ENCODE results near the gene COX7A1.
"Not testable (repeated sequence)": the region's sequence is repeated elsewhere in the genome, so short reads cannot be mapped to it uniquely, and the experiment has no call there.

COX7A1 gene

DNA sequence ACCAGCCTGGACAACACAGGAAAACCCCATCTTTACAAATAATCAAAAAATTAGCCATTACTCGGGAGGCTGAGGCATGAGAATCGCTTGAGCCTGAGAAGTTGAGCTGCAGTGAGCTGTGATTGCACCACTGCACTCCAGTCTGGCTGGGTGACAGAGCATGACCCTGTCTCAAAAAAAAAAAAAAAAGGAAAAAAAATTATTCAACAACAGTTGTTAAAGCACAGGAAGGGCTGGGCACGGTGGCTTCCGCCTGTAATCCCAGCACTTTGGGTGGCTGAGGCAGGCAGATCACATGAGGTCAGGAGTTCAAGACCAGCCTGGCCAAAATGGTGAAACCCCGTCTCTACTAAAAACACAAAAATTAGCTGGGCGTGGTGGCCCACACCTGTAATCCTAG lies 21.0 kb downstream of the COX7A1 start:
- not testable (repeated sequence) for H4K5ac ChIP-seq (ENCODE audit: low read length); H3K79me2 ChIP-seq (ENCODE audit: control insufficient read depth, insufficient read depth, low read length); H2BK15ac ChIP-seq (replicated peaks; ENCODE audit: low read depth); H2BK5ac ChIP-seq (ENCODE audit: low read length); H3K9ac ChIP-seq (ENCODE audit: low read length); DNase-seq; H3K56ac ChIP-seq (ENCODE audit: low read length); H4K8ac ChIP-seq (ENCODE audit: low read depth, low read length); H3K27me3 ChIP-seq (ENCODE audit: insufficient read depth, low read length, poor library complexity); H3K4me3 ChIP-seq (ENCODE audit: low read length); H3K4me1 ChIP-seq (ENCODE audit: control insufficient read depth, low read depth, low read length); H3K27ac ChIP-seq (ENCODE audit: low read depth, low read length); H3K79me1 ChIP-seq (ENCODE audit: low read length); H3K4me2 ChIP-seq (ENCODE audit: low read length); H3K36me3 ChIP-seq (ENCODE audit: control insufficient read depth, insufficient read depth, low read length); H3K4ac ChIP-seq (ENCODE audit: low read depth, low read length); H3K23ac ChIP-seq (ENCODE audit: low read length); H3K18ac ChIP-seq (ENCODE audit: low read length); H2AK5ac ChIP-seq (ENCODE audit: low read length); H2BK120ac ChIP-seq (ENCODE audit: low read depth, low read length)
- WGBS (ENCODE audit: extremely low coverage, insufficient coverage, low lambda C conversion rate): no CpG with 5 or more reads among the region's 6 CpGs

DNA sequence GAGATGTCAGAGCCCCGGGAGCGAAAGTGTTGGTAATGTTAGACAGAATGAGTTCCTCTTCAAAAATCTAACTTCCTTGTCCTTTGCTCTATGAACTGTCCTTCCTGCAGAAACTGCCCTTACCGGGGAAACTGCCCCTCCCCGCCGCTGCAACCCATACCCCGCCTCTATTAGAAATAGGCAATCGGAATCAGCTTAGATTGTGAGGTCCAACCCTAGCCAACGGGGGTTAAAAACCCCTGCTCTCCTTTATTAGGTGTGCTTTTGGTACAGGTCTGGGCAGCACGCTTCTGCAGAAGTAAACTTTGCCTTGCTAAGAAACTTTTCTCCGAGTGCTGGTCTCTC lies 23.9 kb downstream of the COX7A1 start:
- Histone ChIP-seq H3K4me1 (ENCODE audit: control insufficient read depth, low read depth, low read length) (no peaks in the 10 kb centered on the region), H2AK5ac (ENCODE audit: low read length) (no peak overlapping the region), H3K4me2 (ENCODE audit: low read length) (peak overlapping the region; percentile 73), H4K8ac (ENCODE audit: low read depth, low read length) (no peak overlapping the region), H4K5ac (ENCODE audit: low read length) (no peak overlapping the region), H3K56ac (ENCODE audit: low read length) (peak overlapping the region; percentile 90), H3K79me2 (ENCODE audit: control insufficient read depth, insufficient read depth, low read length) (no peaks in the 10 kb centered on the region), H2BK120ac (ENCODE audit: low read depth, low read length) (no peak overlapping the region), H2BK5ac (ENCODE audit: low read length) (no peak overlapping the region), H3K36me3 (ENCODE audit: control insufficient read depth, insufficient read depth, low read length) (no peaks in the 10 kb centered on the region), H3K27ac (ENCODE audit: low read depth, low read length) (peak overlapping the region; percentile 84), H3K79me1 (ENCODE audit: low read length) (no peaks in the 10 kb centered on the region), H3K27me3 (ENCODE audit: insufficient read depth, low read length, poor library complexity) (no peaks in the 10 kb centered on the region), H3K4ac (ENCODE audit: low read depth, low read length) (peak overlapping the region; percentile 2), H3K18ac (ENCODE audit: low read length) (peak overlapping the region; percentile 45), H2BK15ac (replicated peaks; ENCODE audit: low read depth) (no peak overlapping the region), H3K4me3 (ENCODE audit: low read length) (peak overlapping the region; percentile 43), H3K23ac (ENCODE audit: low read length) (no peak overlapping the region), H3K9ac (ENCODE audit: low read length) (peak overlapping the region; percentile 81)
- DNase-seq: no peak
- no CpG with 5 or more reads among the region's 10 CpGs for WGBS (ENCODE audit: extremely low coverage, insufficient coverage, low lambda C conversion rate)

DNA sequence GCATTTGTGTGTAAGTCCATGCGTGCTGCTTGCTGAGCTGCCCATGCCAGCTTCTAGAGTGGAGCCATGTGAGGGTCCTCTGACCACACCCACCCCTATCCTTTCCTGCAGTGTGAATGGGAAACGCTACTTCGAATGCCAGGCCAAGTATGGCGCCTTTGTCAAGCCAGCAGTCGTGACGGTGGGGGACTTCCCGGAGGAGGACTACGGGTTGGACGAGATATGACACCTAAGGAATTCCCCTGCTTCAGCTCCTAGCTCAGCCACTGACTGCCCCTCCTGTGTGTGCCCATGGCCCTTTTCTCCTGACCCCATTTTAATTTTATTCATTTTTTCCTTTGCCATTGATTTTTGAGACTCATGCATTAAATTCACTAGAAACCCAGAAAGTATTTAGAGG lies 26.7 kb downstream of the COX7A1 start:
- no peaks in the 10 kb centered on the region for H3K27me3 ChIP-seq (ENCODE audit: insufficient read depth, low read length, poor library complexity)
- H3K9ac ChIP-seq (ENCODE audit: low read length): no peak overlapping the region
- H3K79me2 ChIP-seq (ENCODE audit: control insufficient read depth, insufficient read depth, low read length): no peaks in the 10 kb centered on the region
- no peak overlapping the region for H2AK5ac ChIP-seq (ENCODE audit: low read length)
- H2BK15ac ChIP-seq (replicated peaks; ENCODE audit: low read depth): no peak overlapping the region
- no peak overlapping the region for H3K4ac ChIP-seq (ENCODE audit: low read depth, low read length)
- no peak overlapping the region for H3K27ac ChIP-seq (ENCODE audit: low read depth, low read length)
- no peak overlapping the region for H3K56ac ChIP-seq (ENCODE audit: low read length)
- H3K79me1 ChIP-seq (ENCODE audit: low read length): no peaks in the 10 kb centered on the region
- no peak overlapping the region for H2BK5ac ChIP-seq (ENCODE audit: low read length)
- DNase-seq: no peak
- no peak overlapping the region for H3K4me2 ChIP-seq (ENCODE audit: low read length)
- WGBS (ENCODE audit: extremely low coverage, insufficient coverage, low lambda C conversion rate): no CpG with 5 or more reads among the region's 9 CpGs
- H4K8ac ChIP-seq (ENCODE audit: low read depth, low read length): no peak overlapping the region
- H3K23ac ChIP-seq (ENCODE audit: low read length): no peak overlapping the region
- H2BK120ac ChIP-seq (ENCODE audit: low read depth, low read length): no peak overlapping the region
- H3K4me3 ChIP-seq (ENCODE audit: low read length): no peak overlapping the region
- H3K4me1 ChIP-seq (ENCODE audit: control insufficient read depth, low read depth, low read length): no peaks in the 10 kb centered on the region
- no peaks in the 10 kb centered on the region for H3K36me3 ChIP-seq (ENCODE audit: control insufficient read depth, insufficient read depth, low read length)
- H3K18ac ChIP-seq (ENCODE audit: low read length): no peak overlapping the region
- H4K5ac ChIP-seq (ENCODE audit: low read length): no peak overlapping the region

DNA sequence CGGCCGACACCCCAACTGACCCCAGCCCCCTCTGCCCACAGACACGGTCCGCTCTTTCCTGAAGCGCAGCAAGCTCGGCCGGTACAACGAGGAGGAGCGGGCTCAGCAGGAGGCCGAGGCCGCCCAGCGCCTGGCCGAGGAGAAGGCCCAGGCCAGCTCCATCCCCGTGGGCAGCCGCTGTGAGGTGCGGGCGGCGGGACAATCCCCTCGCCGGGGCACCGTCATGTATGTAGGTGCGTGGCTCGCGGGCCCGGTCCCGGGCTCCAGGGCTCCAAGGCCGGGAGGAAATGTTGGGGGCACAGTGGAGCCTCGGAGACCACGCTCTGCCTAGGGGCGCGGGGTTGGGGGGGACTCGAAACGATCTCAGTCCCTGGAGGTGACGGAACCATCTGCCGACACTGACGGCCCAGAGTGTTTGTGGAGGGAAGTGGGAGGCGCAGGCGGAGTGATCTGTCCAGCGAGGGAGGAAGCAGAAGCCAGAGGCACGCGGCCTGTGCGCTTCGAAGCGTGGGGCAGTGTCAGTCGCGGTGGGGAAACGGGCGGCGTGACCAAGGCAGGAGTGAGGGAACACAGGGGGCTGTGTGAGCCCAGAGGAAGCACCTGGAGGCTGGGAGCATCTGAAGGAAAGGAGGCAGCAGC lies 30.6 kb downstream of the COX7A1 start:
- H2BK5ac ChIP-seq (ENCODE audit: low read length): no peak overlapping the region
- H3K18ac ChIP-seq (ENCODE audit: low read length): no peak overlapping the region
- DNase-seq: no peak
- no peak overlapping the region for H3K4me2 ChIP-seq (ENCODE audit: low read length)
- no peak overlapping the region for H3K23ac ChIP-seq (ENCODE audit: low read length)
- H4K8ac ChIP-seq (ENCODE audit: low read depth, low read length): no peak overlapping the region
- H3K27ac ChIP-seq (ENCODE audit: low read depth, low read length): no peak overlapping the region
- no peak overlapping the region for H2BK15ac ChIP-seq (replicated peaks; ENCODE audit: low read depth)
- no peak overlapping the region for H3K56ac ChIP-seq (ENCODE audit: low read length)
- H3K9ac ChIP-seq (ENCODE audit: low read length): no peak overlapping the region
- no peak overlapping the region for H3K4ac ChIP-seq (ENCODE audit: low read depth, low read length)
- no peaks in the 10 kb centered on the region for H3K4me1 ChIP-seq (ENCODE audit: control insufficient read depth, low read depth, low read length)
- H2AK5ac ChIP-seq (ENCODE audit: low read length): no peak overlapping the region
- no peak overlapping the region for H2BK120ac ChIP-seq (ENCODE audit: low read depth, low read length)
- no peaks in the 10 kb centered on the region for H3K27me3 ChIP-seq (ENCODE audit: insufficient read depth, low read length, poor library complexity)
- H3K79me1 ChIP-seq (ENCODE audit: low read length): peaks cover 3% of the 10 kb centered on the region
- no peak overlapping the region for H4K5ac ChIP-seq (ENCODE audit: low read length)
- H3K36me3 ChIP-seq (ENCODE audit: control insufficient read depth, insufficient read depth, low read length): peaks cover 2% of the 10 kb centered on the region
- no peak overlapping the region for H3K4me3 ChIP-seq (ENCODE audit: low read length)
- no peaks in the 10 kb centered on the region for H3K79me2 ChIP-seq (ENCODE audit: control insufficient read depth, insufficient read depth, low read length)
- no CpG with 5 or more reads among the region's 49 CpGs for WGBS (ENCODE audit: extremely low coverage, insufficient coverage, low lambda C conversion rate)

DNA sequence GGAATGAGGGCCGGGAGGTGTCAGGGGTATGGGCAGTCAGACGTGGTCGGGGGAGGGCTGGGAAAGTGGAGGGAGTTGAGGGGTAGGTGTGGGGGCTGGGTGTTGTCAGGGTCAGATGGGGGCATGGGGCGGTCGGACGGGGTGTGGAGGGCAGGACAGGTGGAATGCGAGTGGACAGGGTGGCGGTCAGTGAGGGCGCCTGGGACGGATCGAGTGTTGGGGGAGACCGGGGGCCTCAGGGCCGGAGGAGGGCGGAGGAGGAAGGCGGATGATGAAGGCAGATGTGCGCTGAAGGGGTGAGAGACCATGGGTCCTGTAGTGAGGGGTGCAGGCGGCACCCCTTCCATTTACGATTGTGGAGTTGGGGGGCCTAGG lies 31.3 kb downstream of the COX7A1 start:
- no peak overlapping the region for H3K27ac ChIP-seq (ENCODE audit: low read depth, low read length)
- no peak overlapping the region for H3K4me2 ChIP-seq (ENCODE audit: low read length)
- H3K9ac ChIP-seq (ENCODE audit: low read length): no peak overlapping the region
- no CpG with 5 or more reads among the region's 18 CpGs for WGBS (ENCODE audit: extremely low coverage, insufficient coverage, low lambda C conversion rate)
- H3K36me3 ChIP-seq (ENCODE audit: control insufficient read depth, insufficient read depth, low read length): peaks cover 4% of the 10 kb centered on the region
- H2BK120ac ChIP-seq (ENCODE audit: low read depth, low read length): no peak overlapping the region
- H3K27me3 ChIP-seq (ENCODE audit: insufficient read depth, low read length, poor library complexity): no peaks in the 10 kb centered on the region
- no peak for DNase-seq
- no peak overlapping the region for H2BK5ac ChIP-seq (ENCODE audit: low read length)
- H3K18ac ChIP-seq (ENCODE audit: low read length): no peak overlapping the region
- no peak overlapping the region for H4K5ac ChIP-seq (ENCODE audit: low read length)
- H2BK15ac ChIP-seq (replicated peaks; ENCODE audit: low read depth): no peak overlapping the region
- peaks cover 4% of the 10 kb centered on the region for H3K4me1 ChIP-seq (ENCODE audit: control insufficient read depth, low read depth, low read length)
- H3K56ac ChIP-seq (ENCODE audit: low read length): no peak overlapping the region
- no peak overlapping the region for H3K4ac ChIP-seq (ENCODE audit: low read depth, low read length)
- peaks cover 9% of the 10 kb centered on the region for H3K79me1 ChIP-seq (ENCODE audit: low read length)
- peaks cover 5% of the 10 kb centered on the region for H3K79me2 ChIP-seq (ENCODE audit: control insufficient read depth, insufficient read depth, low read length)
- no peak overlapping the region for H2AK5ac ChIP-seq (ENCODE audit: low read length)
- H3K23ac ChIP-seq (ENCODE audit: low read length): no peak overlapping the region
- no peak overlapping the region for H4K8ac ChIP-seq (ENCODE audit: low read depth, low read length)
- no peak overlapping the region for H3K4me3 ChIP-seq (ENCODE audit: low read length)
